Sigmoid colon (tissue), 7 donors: Measurements from ENCODE around the gene MYRFL. TPM values are rescaled to one million over a fixed set of nuclear protein-coding genes. Genes with fewer than 3 reads are reported as not detected.
"Not testable (repeated sequence)": the region's sequence is repeated elsewhere in the genome, so short reads cannot be mapped to it uniquely, and the experiment has no call there.

Experiments used
- DNase-seq: peaks from one replicate; pipeline ENCODE4 v3.0.0-alpha.2; 2019
- H3K27ac ChIP-seq, 4 donors: fragments of 200-600 bp; sonication (generic); one replicate each; pipeline ENCODE4 v1.5.1; 2016 to 2019; ENCODE audit warnings: mild to moderate bottlenecking in 1 of 4
- H3K27me3 ChIP-seq, 3 donors: fragments of 200-600 bp; sonication (generic); one replicate each; pipeline ENCODE4 v1.5.1; 2019; ENCODE audit warnings: mild to moderate bottlenecking in 1 of 3
- H3K36me3 ChIP-seq, 4 donors: fragments of 200-600 bp; sonication (generic); one replicate each; pipeline ENCODE4 v1.5.1; 2016 to 2019
- H3K4me1 ChIP-seq, 4 donors: fragments of 200-600 bp; sonication (generic); one replicate each; pipeline ENCODE4 v1.5.1; 2017 to 2019
- H3K4me3 ChIP-seq, 4 donors: fragments of 200-600 bp; sonication (generic); one replicate each; pipeline ENCODE4 v1.5.1; 2017 to 2019; ENCODE audit warnings: mild to moderate bottlenecking in 2 of 4, moderate library complexity in 1 of 4
- H3K9me3 ChIP-seq, 4 donors: fragments of 200-600 bp in 3 of 4; sonication (generic) in 3 of 4; one replicate each; pipeline versions ENCODE4 v1.5.1 to v1.6.1; 2013 to 2019
- EP300 ChIP-seq, 4 donors: sonication (generic); formaldehyde crosslinking; IDR thresholded peaks; one replicate each; pipeline ENCODE4 v1.6.1; 2017; ENCODE audit warnings: antibody characterized with exemption in 4 of 4
- POLR2A ChIP-seq, 2 donors: fragments of 450-650 bp; IDR thresholded peaks; one replicate each; pipeline ENCODE4 v1.6.1; 2016; ENCODE audit warnings: antibody characterized with exemption in 2 of 2, mild to moderate bottlenecking in 2 of 2, moderate library complexity in 2 of 2
- POLR2AphosphoS5 ChIP-seq, 4 donors: sonication (generic); formaldehyde crosslinking; IDR thresholded peaks; one replicate each; pipeline ENCODE4 v1.6.1; 2017; ENCODE audit warnings: antibody characterized with exemption in 4 of 4
- WGBS, 2 donors: extraction: QIAGEN DNeasy Blood & Tissue Kit; methylation state at CpG; one replicate each; pipeline ENCODE4 v1.1.7; 2013; 5-methylcytosine and 5-hydroxymethylcytosine counted together
- intact Hi-C: fragments of 100-400 bp; cut with DNase I; formaldehyde crosslinking; loops from one replicate; pipeline ENCODE4 v1.15.1; 2023
- polyA plus RNA-seq, 3 donors: library from polyadenylated mRNA; stranded (reverse); fragments of 200-250 nt; gene quantifications; one replicate each; pipeline ENCODE4 v1.2.3, GENCODE V29; 2013
- total RNA-seq, 4 donors: library from RNA; depleted of rRNA; stranded (reverse); fragments of >200 nt; gene quantifications; one replicate each; pipeline ENCODE4 v1.1.0, GENCODE V29; 2016
- TF ChIP-seq, protein P1 (sequence below), 4 experiments: fragments of 450-650 bp in 3 of 4; fragments of 200-600 bp in 1 of 4; IDR thresholded peaks; one replicate each; pipeline ENCODE4 v1.5.1; 2016 to 2019; ENCODE audit warnings: antibody characterized with exemption in 4 of 4, mild to moderate bottlenecking in 3 of 4, moderate library complexity in 2 of 4
- donor health status: healthy with polysubstance abuse.
- donor health status: Bipolar disorder and iron deficiency.
- donor health status: healthy.

The MYRFL gene
- total and polyA plus RNA-seq, 7 donors = 0.48 TPM; not detected in 6

DNA sequence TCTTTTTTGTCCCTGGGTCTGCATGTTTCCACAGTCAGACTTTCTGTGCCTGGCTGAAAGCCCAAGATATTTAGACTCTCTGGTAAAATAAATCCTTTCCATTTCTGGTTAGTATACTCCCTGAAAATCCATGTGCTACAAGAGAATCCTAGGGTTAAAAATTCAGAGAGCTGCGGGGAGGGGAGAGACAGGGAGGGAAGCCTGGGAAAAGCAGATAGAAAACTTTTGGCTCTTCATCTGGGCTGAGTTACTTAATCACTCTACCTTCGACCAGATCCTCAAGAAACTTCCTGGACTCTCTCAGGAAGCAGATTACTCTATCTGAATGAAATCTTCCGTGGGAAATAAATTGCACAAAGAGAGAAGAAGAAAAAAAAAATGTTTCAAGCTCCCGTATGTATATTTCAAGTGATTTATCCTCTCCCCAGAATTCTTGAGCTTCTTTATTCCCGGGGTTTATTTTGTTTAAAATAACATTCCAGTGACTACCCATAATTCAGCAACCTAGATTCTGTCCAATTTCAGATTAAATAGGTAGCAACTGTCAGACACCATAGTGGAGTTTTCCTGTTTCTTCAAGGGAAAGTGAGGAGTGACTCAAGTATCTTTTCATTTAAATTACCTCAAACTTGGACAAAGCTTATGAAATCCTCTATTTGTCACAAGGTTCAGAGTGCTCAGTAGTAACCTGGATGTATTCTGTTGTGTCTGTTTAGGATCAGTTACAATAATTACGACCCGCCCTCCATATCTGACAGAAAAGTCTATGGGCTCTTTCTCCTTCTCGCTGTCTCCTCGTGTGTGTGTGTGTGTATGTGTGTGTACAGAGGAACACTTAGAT, 163.7 kb downstream of the MYRFL start:
- Histone ChIP-seq H3K4me1 (peaks cover 0 to 12% (median 8%) of the 10 kb centered on the region in 4 donors), H3K36me3 (no peaks in the 10 kb centered on the region), H3K4me3 (peak overlapping the region in 1 of 4 donors; percentile 8), H3K9me3 (no peaks in the 10 kb centered on the region), H3K27me3 (no peaks in the 10 kb centered on the region), H3K27ac (peak overlapping the region; percentile 43 to 59 (median 56))
- 38 to 45% methylated on average over 9 of the region's 9 CpGs for whole genome bisulfite sequencing, 2 donors
- TF ChIP-seq POLR2A (IDR thresholded peaks at IDR 0.05) = no peak
- TF ChIP-seq POLR2AphosphoS5 (IDR thresholded peaks at IDR 0.05) = no peak
- no peak for TF ChIP-seq EP300 (IDR thresholded peaks at IDR 0.05)
- TF ChIP-seq, protein P1, sequence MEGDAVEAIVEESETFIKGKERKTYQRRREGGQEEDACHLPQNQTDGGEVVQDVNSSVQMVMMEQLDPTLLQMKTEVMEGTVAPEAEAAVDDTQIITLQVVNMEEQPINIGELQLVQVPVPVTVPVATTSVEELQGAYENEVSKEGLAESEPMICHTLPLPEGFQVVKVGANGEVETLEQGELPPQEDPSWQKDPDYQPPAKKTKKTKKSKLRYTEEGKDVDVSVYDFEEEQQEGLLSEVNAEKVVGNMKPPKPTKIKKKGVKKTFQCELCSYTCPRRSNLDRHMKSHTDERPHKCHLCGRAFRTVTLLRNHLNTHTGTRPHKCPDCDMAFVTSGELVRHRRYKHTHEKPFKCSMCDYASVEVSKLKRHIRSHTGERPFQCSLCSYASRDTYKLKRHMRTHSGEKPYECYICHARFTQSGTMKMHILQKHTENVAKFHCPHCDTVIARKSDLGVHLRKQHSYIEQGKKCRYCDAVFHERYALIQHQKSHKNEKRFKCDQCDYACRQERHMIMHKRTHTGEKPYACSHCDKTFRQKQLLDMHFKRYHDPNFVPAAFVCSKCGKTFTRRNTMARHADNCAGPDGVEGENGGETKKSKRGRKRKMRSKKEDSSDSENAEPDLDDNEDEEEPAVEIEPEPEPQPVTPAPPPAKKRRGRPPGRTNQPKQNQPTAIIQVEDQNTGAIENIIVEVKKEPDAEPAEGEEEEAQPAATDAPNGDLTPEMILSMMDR (IDR thresholded peaks at IDR 0.05) = no peak
- DNase-seq = no peak
- intact Hi-C loops = no loop called here

- Histone ChIP-seq H3K4me3 (no peak overlapping the region), H3K27ac (no peak overlapping the region), H3K36me3 (no peaks in the 10 kb centered on the region), H3K9me3 (no peaks in the 10 kb centered on the region), H3K4me1 (peaks cover 0 to 12% (median 8%) of the 10 kb centered on the region in 4 donors), H3K27me3 (no peaks in the 10 kb centered on the region)
- intact Hi-C loops = no loop called here
- DNase-seq = no peak
- WGBS, 2 donors = 87 to 88% methylated on average over 6 of the region's 6 CpGs
- TF ChIP-seq POLR2AphosphoS5 (IDR thresholded peaks at IDR 0.05) (no peak), EP300 (IDR thresholded peaks at IDR 0.05) (no peak), POLR2A (IDR thresholded peaks at IDR 0.05) (no peak)
- TF ChIP-seq, protein P1 (IDR thresholded peaks at IDR 0.05) = no peak
These were observed 166.8 kb downstream of the MYRFL start for GRCh38 chr12:69991690-69992288.

- no peak overlapping the region for H3K4me3 ChIP-seq
These were observed 168.4 kb downstream of the MYRFL start for GRCh38 chr12:69993433-69993832.

GRCh38 chr12:69994086-69994485, 169.1 kb downstream of the MYRFL start:
- H3K4me1 ChIP-seq, H3K36me3 ChIP-seq, DNase-seq, intact Hi-C loops, H3K27me3 ChIP-seq, H3K9me3 ChIP-seq, H3K27ac ChIP-seq, H3K4me3 ChIP-seq: not testable (repeated sequence)
- 51 to 86% methylated on average over 7 of the region's 7 CpGs for WGBS, 2 donors

More at GRCh38 chr12:69993433-69993832, 168.4 kb downstream of the MYRFL start:
- 91 to 96% methylated on average over 1 of the region's 1 CpG for WGBS, 2 donors
- H3K27me3 ChIP-seq = no peaks in the 10 kb centered on the region
- no peak for TF ChIP-seq EP300 (IDR thresholded peaks at IDR 0.05)
- H3K4me1 ChIP-seq = peaks cover 0 to 7% (median 3%) of the 10 kb centered on the region in 4 donors
- DNase-seq = no peak
- H3K9me3 ChIP-seq = no peaks in the 10 kb centered on the region
- intact Hi-C loops = no loop called here
- no peak overlapping the region for H3K27ac ChIP-seq
- H3K36me3 ChIP-seq = no peaks in the 10 kb centered on the region

- intact Hi-C loops = no loop called here
- TF ChIP-seq POLR2A (IDR thresholded peaks at IDR 0.05) = no peak
- TF ChIP-seq, protein P1 (IDR thresholded peaks at IDR 0.05) = no peak
- TF ChIP-seq EP300 (IDR thresholded peaks at IDR 0.05) = no peak
- TF ChIP-seq POLR2AphosphoS5 (IDR thresholded peaks at IDR 0.05) = no peak
- DNase-seq = no peak
- 15 to 48% methylated on average over 6 of the region's 6 CpGs for WGBS, 2 donors
- no peaks in the 10 kb centered on the region for H3K9me3 ChIP-seq
- no peaks in the 10 kb centered on the region for H3K36me3 ChIP-seq
- H3K4me3 ChIP-seq = no peak overlapping the region
- H3K27ac ChIP-seq = no peak overlapping the region
- H3K27me3 ChIP-seq = no peaks in the 10 kb centered on the region
- H3K4me1 ChIP-seq = no peaks in the 10 kb centered on the region
These were observed 169.7 kb downstream of the MYRFL start for GRCh38 chr12:69994724-69995173.
